ENCODE data around the gene PSIP1. TPM values are rescaled to one million over a fixed set of nuclear protein-coding genes. Genes with fewer than 3 reads are reported as not detected.

The PSIP1 gene
- total RNA-seq, 1 donor from 2014 or later = 103 TPM

DNA sequence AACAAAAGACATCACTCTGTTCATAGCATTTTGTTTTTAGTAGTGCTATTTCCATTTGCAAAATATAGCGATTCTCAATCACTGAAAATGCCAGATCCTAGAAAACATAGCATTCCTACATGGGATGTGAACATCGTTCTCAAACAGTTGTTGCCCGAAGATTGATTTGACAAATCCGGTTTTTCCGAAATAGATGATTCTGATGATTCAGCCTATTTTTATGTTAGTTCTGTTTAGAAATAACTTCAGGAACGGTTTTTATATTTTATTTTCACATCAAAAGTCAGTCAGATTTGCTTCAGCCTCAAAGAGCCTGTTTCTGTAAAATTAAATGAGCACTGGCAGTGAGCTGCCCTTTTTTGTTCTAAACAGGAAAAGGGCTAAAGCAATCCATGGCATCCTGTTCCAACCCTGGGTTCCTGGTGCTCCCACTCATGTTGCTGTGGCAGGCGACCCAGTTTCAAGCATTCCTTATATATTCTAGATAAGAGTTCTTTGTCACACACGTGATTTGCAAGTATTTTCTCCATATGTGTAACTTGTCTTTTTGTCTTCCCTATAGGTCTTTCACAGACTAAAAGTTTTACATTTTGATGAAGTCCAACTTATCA is 14.2 kb upstream of the PSIP1 start:
- no peak for DNase-seq (ENCODE audit: low spot score in 2 of 2, unreplicated experiment in 2 of 2)
- no peaks in the 10 kb centered on the region for H3K9me3 Mint-ChIP-seq
- no peak overlapping the region for H3K4me3 Mint-ChIP-seq
- peaks cover 8% of the 10 kb centered on the region for H3K4me1 Mint-ChIP-seq
- no peaks in the 10 kb centered on the region for H3K36me3 Mint-ChIP-seq
- TF ChIP-seq, protein P1, sequence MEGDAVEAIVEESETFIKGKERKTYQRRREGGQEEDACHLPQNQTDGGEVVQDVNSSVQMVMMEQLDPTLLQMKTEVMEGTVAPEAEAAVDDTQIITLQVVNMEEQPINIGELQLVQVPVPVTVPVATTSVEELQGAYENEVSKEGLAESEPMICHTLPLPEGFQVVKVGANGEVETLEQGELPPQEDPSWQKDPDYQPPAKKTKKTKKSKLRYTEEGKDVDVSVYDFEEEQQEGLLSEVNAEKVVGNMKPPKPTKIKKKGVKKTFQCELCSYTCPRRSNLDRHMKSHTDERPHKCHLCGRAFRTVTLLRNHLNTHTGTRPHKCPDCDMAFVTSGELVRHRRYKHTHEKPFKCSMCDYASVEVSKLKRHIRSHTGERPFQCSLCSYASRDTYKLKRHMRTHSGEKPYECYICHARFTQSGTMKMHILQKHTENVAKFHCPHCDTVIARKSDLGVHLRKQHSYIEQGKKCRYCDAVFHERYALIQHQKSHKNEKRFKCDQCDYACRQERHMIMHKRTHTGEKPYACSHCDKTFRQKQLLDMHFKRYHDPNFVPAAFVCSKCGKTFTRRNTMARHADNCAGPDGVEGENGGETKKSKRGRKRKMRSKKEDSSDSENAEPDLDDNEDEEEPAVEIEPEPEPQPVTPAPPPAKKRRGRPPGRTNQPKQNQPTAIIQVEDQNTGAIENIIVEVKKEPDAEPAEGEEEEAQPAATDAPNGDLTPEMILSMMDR (IDR thresholded peaks at IDR 0.05; ENCODE audit: unreplicated experiment) = no peak
- H3K27ac Mint-ChIP-seq = no peak overlapping the region
- H3K27me3 Mint-ChIP-seq (ENCODE audit: low read depth) = no peaks in the 10 kb centered on the region

DNA sequence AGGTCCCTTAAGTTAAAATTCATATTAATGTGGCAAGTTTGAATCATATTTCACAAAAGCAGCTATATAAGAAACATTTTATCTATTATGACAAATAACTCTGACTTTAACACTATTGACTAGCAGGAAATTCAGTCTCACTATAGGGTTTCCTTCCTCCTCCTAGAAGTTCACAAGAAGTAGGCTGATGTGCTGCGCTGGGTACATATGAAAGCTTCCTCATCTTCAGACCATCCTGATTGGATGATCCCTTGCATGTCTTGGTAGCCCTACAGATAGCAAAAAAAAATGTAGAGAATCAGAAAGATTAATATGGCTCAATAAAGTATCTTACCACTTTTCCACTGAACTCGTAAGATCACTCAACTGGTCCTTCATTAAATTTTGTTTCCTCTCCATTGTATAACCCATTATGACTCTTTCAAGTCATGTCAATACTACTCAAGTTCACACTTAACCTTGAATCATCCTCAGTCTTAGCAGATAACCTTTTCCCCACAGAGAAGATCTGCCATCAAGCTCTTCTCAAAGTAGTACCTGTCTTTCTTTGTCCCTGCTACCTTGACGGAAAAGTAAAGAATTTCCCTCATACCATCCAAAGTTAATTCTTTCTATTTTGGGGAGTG is 11.5 kb upstream of the PSIP1 start:
- H3K9me3 Mint-ChIP-seq = no peaks in the 10 kb centered on the region
- peaks cover 2% of the 10 kb centered on the region for H3K27me3 Mint-ChIP-seq (ENCODE audit: low read depth)
- TF ChIP-seq, protein P1 (IDR thresholded peaks at IDR 0.05; ENCODE audit: unreplicated experiment) = no peak
- no peak overlapping the region for H3K4me3 Mint-ChIP-seq
- H3K4me1 Mint-ChIP-seq = peaks cover 3% of the 10 kb centered on the region
- DNase-seq (ENCODE audit: low spot score in 2 of 2, unreplicated experiment in 2 of 2) = no peak
- H3K27ac Mint-ChIP-seq = no peak overlapping the region
- H3K36me3 Mint-ChIP-seq = no peaks in the 10 kb centered on the region

DNA sequence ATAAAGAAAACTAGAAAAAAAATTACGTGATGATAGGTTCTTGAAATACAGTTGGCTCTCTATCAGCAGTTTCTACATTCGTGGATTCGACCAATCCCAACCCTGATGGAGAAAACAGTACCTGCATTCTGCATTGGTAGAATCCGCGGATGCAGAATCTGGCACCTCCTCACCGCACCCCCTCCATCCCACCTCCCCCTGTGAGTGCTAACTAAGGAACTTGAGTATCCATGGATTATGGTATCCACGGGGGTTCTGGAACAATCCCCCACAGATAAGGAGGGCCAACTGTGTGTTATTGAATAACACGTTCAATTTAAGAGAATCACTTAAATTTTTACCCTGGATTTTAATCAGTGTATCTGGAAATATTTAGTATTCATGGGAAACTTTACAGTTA is 10.5 kb upstream of the PSIP1 start:
- H3K4me1 Mint-ChIP-seq = peaks cover 3% of the 10 kb centered on the region
- TF ChIP-seq, protein P1 (IDR thresholded peaks at IDR 0.05; ENCODE audit: unreplicated experiment) = no peak
- H3K4me3 Mint-ChIP-seq = no peak overlapping the region

DNA sequence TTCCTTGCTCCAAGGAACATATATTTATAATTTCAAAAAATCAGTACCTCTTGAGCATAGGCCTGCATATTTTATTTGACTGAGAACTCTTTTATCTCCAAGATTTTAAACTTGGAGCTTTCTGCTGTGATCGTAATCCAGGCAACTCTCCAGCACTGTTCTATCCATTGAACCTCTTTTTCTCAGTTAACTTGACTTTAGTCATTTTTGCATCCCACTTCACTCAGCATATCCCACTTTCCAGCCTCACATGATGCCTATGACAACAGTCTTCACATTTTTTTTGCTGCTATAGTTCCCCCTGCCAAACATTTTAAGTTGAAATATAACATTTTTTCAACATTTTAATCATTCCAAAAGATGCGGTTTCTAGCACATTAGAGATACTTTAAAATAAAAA is 9.1 kb upstream of the PSIP1 start:
- TF ChIP-seq, protein P1 (IDR thresholded peaks at IDR 0.05; ENCODE audit: unreplicated experiment) = no peak
- Mint-ChIP-seq H3K9me3 (no peaks in the 10 kb centered on the region), H3K4me3 (no peak overlapping the region), H3K36me3 (no peaks in the 10 kb centered on the region), H3K27ac (no peak overlapping the region), H3K4me1 (no peaks in the 10 kb centered on the region), H3K27me3 (ENCODE audit: low read depth) (peaks cover 2% of the 10 kb centered on the region)
- no peak for DNase-seq (ENCODE audit: low spot score in 2 of 2, unreplicated experiment in 2 of 2)

More for the DNA sequence above, 10.5 kb upstream of the PSIP1 start:
- Mint-ChIP-seq H3K27me3 (ENCODE audit: low read depth) (peaks cover 2% of the 10 kb centered on the region), H3K27ac (no peak overlapping the region), H3K36me3 (no peaks in the 10 kb centered on the region), H3K9me3 (no peaks in the 10 kb centered on the region)
- no peak for DNase-seq (ENCODE audit: low spot score in 2 of 2, unreplicated experiment in 2 of 2)

DNA sequence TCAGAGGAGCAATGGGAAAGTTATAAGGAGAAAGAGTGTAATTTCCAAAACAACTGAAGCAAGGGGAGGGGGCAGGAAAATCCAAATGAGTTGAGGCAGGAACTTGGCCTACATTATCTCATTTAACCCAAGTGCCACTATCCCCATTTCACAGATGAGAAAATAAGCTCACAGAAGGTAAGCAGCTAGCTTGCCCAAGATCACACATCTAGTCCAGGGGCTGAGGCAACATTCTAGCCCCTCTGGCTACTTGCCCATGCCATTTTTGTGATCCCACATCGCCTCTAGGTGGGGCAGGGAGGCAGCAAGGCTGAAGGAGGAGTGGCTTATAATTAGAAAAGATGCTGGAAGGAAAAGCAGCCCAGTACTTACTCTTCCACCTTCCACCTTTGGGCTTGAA is 2.6 kb upstream of the PSIP1 start:
- peaks cover 25% of the 10 kb centered on the region for H3K4me1 Mint-ChIP-seq
- no peaks in the 10 kb centered on the region for H3K36me3 Mint-ChIP-seq
- H3K9me3 Mint-ChIP-seq = no peaks in the 10 kb centered on the region
- no peak for DNase-seq (ENCODE audit: low spot score in 2 of 2, unreplicated experiment in 2 of 2)
- H3K27ac Mint-ChIP-seq = no peak overlapping the region
- no peak overlapping the region for H3K4me3 Mint-ChIP-seq
- H3K27me3 Mint-ChIP-seq (ENCODE audit: low read depth) = no peaks in the 10 kb centered on the region
- TF ChIP-seq, protein P1 (IDR thresholded peaks at IDR 0.05; ENCODE audit: unreplicated experiment) = no peak

Measured in mesothelial cell of epicardium (in vitro differentiated cells).